Measurements from ENCODE around the gene P2RY6.

The P2RY6 gene

DNA sequence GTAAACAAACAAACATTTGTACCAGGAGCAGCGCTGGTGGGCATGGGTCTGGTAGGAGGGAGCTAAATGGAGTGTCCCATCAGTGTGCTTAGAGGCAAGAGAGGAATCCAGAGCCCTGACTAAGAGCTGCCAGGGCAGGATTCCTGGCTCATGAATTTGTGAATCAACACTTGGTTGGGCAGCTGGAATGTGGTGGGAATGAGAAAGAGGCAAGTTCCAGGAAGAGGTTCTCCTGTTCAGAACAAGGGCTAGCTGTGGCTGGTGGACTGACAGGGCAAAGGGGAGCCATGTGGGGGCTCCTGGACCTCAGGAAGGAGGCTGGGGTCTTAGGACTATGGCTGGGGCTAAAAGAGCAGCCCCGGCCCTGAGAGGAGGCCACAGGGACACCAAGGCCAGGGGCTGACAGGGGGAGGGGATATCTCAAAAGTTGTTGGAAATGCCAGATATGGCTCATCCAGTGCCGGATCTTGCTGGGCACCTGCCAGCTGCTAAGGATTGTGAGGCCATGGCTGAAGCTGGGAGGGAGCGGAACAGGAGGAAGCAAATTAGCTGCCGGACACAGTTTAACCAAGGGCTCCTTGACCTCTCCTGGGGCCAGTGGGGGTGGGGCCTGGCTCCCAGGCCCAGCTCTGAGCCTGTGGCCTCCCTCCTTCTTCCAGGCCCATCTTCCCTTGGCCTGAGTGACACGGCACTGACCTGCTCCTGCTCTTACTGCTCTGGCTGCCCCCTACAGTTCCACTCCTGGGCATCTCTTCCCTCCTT, 14.6 kb upstream of the P2RY6 start:
- ChIA-PET CTCF (no interaction called here), POLR2A (interaction anchor here (0.9 kb wide), 2 partner anchors 10 to 115 kb away, joined by 3 to 4 read pairs; partner anchors contain the start of gene FCHSD2)
- no peak for DNase-seq (ENCODE audit: extremely low spot score)
- TF ChIP-seq HDGF (IDR thresholded peaks at IDR 0.05; ENCODE audit: borderline replicate concordance) (no peak), ZNF384 (IDR thresholded peaks at IDR 0.05) (no peak), SUZ12 (IDR thresholded peaks at IDR 0.05) (no peak), FOXM1 (IDR thresholded peaks at IDR 0.05; ENCODE audit: borderline replicate concordance) (no peak), L3MBTL2 (conservative IDR thresholded peaks at IDR 0.05) (no peak), TARDBP (IDR thresholded peaks at IDR 0.05) (no peak), BHLHE40 (IDR thresholded peaks at IDR 0.05; ENCODE audit: borderline replicate concordance) (no peak), LEF1 (IDR thresholded peaks at IDR 0.05; ENCODE audit: borderline replicate concordance) (no peak), NFRKB (IDR thresholded peaks at IDR 0.05) (no peak), SP1 (IDR thresholded peaks at IDR 0.05) (no peak), ARNT (IDR thresholded peaks at IDR 0.05) (no peak), FOXK2 (IDR thresholded peaks at IDR 0.05) (no peak), ELF4 (IDR thresholded peaks at IDR 0.05) (no peak), CTBP1 (IDR thresholded peaks at IDR 0.05; ENCODE audit: borderline replicate concordance) (no peak), FOXA1 (IDR thresholded peaks at IDR 0.05) (no peak)
- TF ChIP-seq, protein P1, sequence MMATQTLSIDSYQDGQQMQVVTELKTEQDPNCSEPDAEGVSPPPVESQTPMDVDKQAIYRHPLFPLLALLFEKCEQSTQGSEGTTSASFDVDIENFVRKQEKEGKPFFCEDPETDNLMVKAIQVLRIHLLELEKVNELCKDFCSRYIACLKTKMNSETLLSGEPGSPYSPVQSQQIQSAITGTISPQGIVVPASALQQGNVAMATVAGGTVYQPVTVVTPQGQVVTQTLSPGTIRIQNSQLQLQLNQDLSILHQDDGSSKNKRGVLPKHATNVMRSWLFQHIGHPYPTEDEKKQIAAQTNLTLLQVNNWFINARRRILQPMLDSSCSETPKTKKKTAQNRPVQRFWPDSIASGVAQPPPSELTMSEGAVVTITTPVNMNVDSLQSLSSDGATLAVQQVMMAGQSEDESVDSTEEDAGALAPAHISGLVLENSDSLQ (IDR thresholded peaks at IDR 0.05): no peak

DNA sequence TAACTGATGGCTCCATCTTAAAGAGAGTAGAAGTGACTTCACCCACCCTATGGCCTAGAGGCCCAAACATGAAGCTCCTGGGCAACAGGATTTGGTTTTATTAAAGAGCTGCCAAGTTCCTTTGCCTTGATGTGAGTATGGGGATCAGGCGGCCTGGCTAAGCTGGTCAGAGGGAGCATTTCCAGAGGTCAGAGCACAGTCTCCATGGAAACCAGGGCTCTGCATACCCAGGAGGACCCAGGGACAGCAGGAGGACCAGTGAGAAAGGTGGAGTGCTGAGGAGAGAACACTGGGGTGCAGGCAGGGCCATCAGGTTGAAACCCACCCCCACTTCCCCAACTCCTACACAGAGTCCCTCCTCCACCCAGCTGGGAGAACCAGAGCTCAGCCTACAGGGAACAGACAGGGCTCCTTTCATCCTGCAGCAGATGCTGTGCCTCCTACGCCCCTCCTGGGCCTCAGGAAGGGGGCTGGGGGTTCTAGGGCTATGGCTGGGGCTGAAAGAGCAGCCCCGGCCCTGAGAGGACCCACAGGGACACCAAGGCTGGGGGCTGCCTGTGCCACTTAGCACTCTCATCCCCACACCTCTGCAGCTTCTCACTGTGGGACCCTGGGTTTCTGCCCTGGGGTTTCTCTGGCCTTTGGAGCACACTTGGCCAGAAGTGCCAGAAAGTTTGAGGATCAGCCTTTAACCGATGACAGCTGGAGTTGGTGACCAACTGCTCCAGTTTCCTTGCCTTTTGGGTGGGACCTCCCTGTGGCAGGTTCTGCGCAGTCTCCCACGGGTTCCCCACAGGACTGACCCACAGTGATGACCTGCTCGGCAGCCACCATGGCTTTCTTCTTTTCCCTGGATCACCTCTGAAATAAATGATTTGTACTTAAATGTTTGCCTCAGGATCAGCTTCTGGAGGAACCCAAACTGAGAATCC, 13.8 kb upstream of the P2RY6 start:
- no peak for DNase-seq (ENCODE audit: extremely low spot score)
- TF ChIP-seq TARDBP (IDR thresholded peaks at IDR 0.05) (no peak), ZNF384 (IDR thresholded peaks at IDR 0.05) (no peak)
- ChIA-PET CTCF (no interaction called here), POLR2A (interaction anchor here (0.9 kb wide), 1 partner anchor 116 kb away, joined by 3 read pairs; the partner anchor contains the start of gene FCHSD2)

GRCh38 chr11:73259406-73260126, 12.6 kb upstream of the P2RY6 start:
- no peak for TF ChIP-seq TARDBP (IDR thresholded peaks at IDR 0.05)
- TF ChIP-seq LEF1 (IDR thresholded peaks at IDR 0.05; ENCODE audit: borderline replicate concordance): no peak
- TF ChIP-seq L3MBTL2 (conservative IDR thresholded peaks at IDR 0.05): no peak
- no peak for TF ChIP-seq CTBP1 (IDR thresholded peaks at IDR 0.05; ENCODE audit: borderline replicate concordance)
- TF ChIP-seq, protein P1 (IDR thresholded peaks at IDR 0.05): no peak
- TF ChIP-seq FOXK2 (IDR thresholded peaks at IDR 0.05): no peak
- no peak for TF ChIP-seq FOXA1 (IDR thresholded peaks at IDR 0.05)
- TF ChIP-seq ELF4 (IDR thresholded peaks at IDR 0.05): no peak
- DNase-seq (ENCODE audit: extremely low spot score): no peak
- ChIA-PET POLR2A (no interaction called here), CTCF (no interaction called here)

GRCh38 chr11:73260127-73260457, 12.0 kb upstream of the P2RY6 start:
- CTCF ChIA-PET: no interaction called here
- TF ChIP-seq BHLHE40 (IDR thresholded peaks at IDR 0.05; ENCODE audit: borderline replicate concordance) (no peak), LEF1 (IDR thresholded peaks at IDR 0.05; ENCODE audit: borderline replicate concordance) (no peak), CTBP1 (IDR thresholded peaks at IDR 0.05; ENCODE audit: borderline replicate concordance) (no peak), NFRKB (IDR thresholded peaks at IDR 0.05) (no peak), FOXA1 (IDR thresholded peaks at IDR 0.05) (no peak), L3MBTL2 (conservative IDR thresholded peaks at IDR 0.05) (no peak), TARDBP (IDR thresholded peaks at IDR 0.05) (no peak), FOXK2 (IDR thresholded peaks at IDR 0.05) (no peak), ZNF384 (IDR thresholded peaks at IDR 0.05) (no peak)
- POLR2A ChIA-PET: no interaction called here
- no peak for DNase-seq (ENCODE audit: extremely low spot score)

DNA sequence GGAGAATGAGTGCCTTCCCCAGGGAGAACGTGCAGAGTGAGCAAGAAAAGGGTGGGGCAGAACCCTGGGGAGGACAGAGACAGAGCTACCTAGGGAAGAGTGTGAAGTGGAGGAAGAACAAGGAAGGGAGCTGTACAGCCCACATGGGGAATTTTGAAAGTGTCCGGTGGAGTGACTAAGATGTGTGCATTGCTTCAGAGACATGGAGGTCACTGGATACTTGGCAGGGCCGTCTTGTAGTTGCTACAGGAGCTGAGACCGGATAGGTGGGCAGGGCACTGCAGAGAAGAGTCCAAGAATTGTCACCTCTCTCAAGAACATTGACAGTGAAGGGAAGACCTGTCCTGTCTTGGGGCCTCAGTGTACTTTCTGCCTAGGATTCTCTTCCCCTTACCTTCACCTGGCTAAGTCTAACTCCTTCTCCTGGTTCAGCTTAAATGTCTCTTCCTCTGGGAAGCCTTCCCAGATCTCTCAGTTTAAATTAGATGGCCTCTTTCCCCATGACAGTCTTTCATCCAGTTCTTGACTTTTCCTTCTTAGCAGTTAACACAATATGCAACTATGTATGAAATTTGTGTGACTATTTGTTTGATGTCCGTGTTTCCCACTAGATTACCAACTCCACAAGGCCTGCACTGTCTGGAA, 9.2 kb upstream of the P2RY6 start:
- TF ChIP-seq NFRKB (IDR thresholded peaks at IDR 0.05): no peak
- TF ChIP-seq HDGF (IDR thresholded peaks at IDR 0.05; ENCODE audit: borderline replicate concordance): no peak
- TF ChIP-seq L3MBTL2 (conservative IDR thresholded peaks at IDR 0.05): no peak
- TF ChIP-seq, protein P1 (IDR thresholded peaks at IDR 0.05): no peak
- no peak for TF ChIP-seq ELF4 (IDR thresholded peaks at IDR 0.05)
- no peak for DNase-seq (ENCODE audit: extremely low spot score)
- ChIA-PET POLR2A (no interaction called here), CTCF (interaction anchor here (1.4 to 1.5 kb wide), 2 partner anchors 10 to 26 kb away, joined by 4 to 7 read pairs; no protein-coding TSS in a partner anchor)

Measured in HEK293T (cell line).